WERI-Rb-1 (cell line): Measurements from ENCODE around the gene ANKRD30A.
"Not testable (repeated sequence)": the region's sequence is repeated elsewhere in the genome, so short reads cannot be mapped to it uniquely, and the experiment has no call there.

Experiments
- DNase-seq: peaks from one replicate; pipeline ENCODE4 v3.0.0-alpha.2; 2020
- H3K27ac ChIP-seq: fragments of 250-450 bp; sonication (Bioruptor Pico); 2 replicates; pipeline ENCODE4 v1.5.1; 2020; ENCODE audit warnings: mild to moderate bottlenecking, moderate library complexity
- H3K27me3 ChIP-seq: fragments of 250-450 bp; sonication (Bioruptor Pico); 2 replicates; pipeline ENCODE4 v1.5.1; 2021; ENCODE audit warnings: mild to moderate bottlenecking, low read depth, moderate library complexity; ENCODE audit not compliant: insufficient read depth, severe bottlenecking
- H3K36me3 ChIP-seq: fragments of 250-450 bp; sonication (Bioruptor Pico); 2 replicates; pipeline ENCODE4 v1.5.1; 2020; ENCODE audit warnings: mild to moderate bottlenecking, moderate library complexity
- H3K4me3 ChIP-seq: 2 replicates; pipeline ENCODE4 v1.5.1; 2011; ENCODE audit warnings: low read depth, mild to moderate bottlenecking, control low read depth, low read length
- H3K9me3 ChIP-seq: fragments of 250-450 bp; sonication (Bioruptor Pico); 2 replicates; pipeline ENCODE4 v1.5.1; 2021; ENCODE audit warnings: mild to moderate bottlenecking, moderate library complexity; ENCODE audit not compliant: severe bottlenecking
- CTCF ChIP-seq: IDR thresholded peaks from 2 replicates; pipeline ENCODE4 v1.5.1; 2011; ENCODE audit warnings: low read depth, mild to moderate bottlenecking, control low read depth, inconsistent platforms, low read length

ANKRD30A gene

DNA sequence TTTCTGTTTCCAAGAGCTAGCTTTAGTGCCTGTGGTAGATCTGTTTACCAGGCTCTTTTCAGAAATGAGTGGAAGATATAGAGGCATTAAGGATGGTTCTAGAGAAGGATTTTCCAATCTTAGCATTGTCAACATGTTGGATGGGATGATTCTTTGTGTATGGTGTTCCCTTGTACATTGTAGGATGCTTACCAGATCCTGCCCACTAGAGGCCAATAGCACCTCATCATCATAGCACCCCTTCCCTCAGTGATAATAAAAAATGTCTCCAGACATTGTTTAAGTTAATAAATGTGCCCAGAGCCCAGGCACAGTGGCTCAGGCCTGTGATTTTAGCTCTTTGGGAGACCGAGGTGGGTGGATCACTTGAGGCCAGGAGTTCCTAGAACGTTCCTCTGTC lies 121.2 kb downstream of the ANKRD30A start:
- Histone ChIP-seq H3K4me3 (no peak overlapping the region), H3K27me3 (peaks cover 50% of the 10 kb centered on the region), H3K36me3 (no peaks in the 10 kb centered on the region), H3K9me3 (no peaks in the 10 kb centered on the region), H3K27ac (no peak overlapping the region)
- no peak for TF ChIP-seq CTCF
- DNase-seq: no peak

DNA sequence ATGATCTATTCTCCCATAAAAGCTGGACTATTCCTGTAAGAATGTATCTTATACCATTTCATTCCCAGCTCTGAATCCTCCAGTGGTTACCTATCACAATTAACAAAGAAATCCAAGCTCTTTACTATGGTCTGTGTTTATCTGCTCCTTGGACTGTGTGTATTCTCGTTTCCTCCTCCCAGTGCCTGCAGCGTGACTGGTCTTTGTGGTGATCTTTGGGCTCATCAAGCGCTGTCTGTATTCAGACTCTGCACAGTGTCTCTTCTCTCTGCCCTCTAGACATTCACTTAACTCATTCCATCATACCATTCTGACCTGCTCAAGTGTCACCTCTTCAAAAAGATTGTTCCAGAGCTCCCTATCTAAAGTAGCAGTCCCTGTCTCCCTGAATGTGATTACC lies 130.4 kb downstream of the ANKRD30A start:
- not testable (repeated sequence) for H3K9me3 ChIP-seq, DNase-seq, H3K27ac ChIP-seq, H3K36me3 ChIP-seq, H3K4me3 ChIP-seq
- H3K27me3 ChIP-seq: peaks cover 32% of the 10 kb centered on the region

- TF ChIP-seq CTCF: no peak
These were observed 137.9 kb downstream of the ANKRD30A start for GRCh38 chr10:37263304-37263703.

DNA sequence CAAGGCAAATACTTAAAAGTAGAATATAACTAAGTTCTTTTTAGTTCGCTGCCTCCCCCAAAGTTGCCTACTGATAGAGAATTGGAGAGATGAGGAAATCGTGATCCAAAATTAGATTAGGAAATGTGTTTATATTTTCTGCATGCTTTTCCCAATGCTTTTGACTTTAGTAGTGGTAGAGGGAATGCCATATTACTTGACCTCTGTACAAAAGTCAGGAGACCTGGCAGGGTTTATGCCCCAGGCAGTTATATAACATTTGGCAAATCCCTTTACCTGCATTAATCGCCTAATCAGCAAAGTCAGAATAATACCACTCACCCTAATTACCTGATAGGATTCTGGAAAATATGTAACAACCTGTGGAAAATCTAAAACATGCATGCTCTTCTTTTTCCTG lies 142.9 kb downstream of the ANKRD30A start:
- no peak overlapping the region for H3K4me3 ChIP-seq
- H3K36me3 ChIP-seq: no peaks in the 10 kb centered on the region
- H3K27ac ChIP-seq: no peak overlapping the region
- no peaks in the 10 kb centered on the region for H3K9me3 ChIP-seq
- no peak for DNase-seq
- peaks cover 44% of the 10 kb centered on the region for H3K27me3 ChIP-seq
- TF ChIP-seq CTCF: no peak

More at GRCh38 chr10:37263304-37263703, 137.9 kb downstream of the ANKRD30A start:
- Histone ChIP-seq H3K27me3 (peaks cover 33% of the 10 kb centered on the region), H3K36me3 (no peaks in the 10 kb centered on the region), H3K9me3 (no peaks in the 10 kb centered on the region), H3K4me3 (no peak overlapping the region), H3K27ac (no peak overlapping the region)
- DNase-seq: no peak

GRCh38 chr10:37269554-37270256 lies 144.3 kb downstream of the ANKRD30A start:
- H3K36me3 ChIP-seq: no peaks in the 10 kb centered on the region
- DNase-seq: no peak
- H3K4me3 ChIP-seq: no peak overlapping the region
- no peak overlapping the region for H3K27ac ChIP-seq
- H3K9me3 ChIP-seq: no peaks in the 10 kb centered on the region
- H3K27me3 ChIP-seq: peaks cover 46% of the 10 kb centered on the region
- TF ChIP-seq CTCF: no peak

GRCh38 chr10:37275216-37275777 lies 149.9 kb downstream of the ANKRD30A start:
- Histone ChIP-seq H3K27me3 (peaks cover 23% of the 10 kb centered on the region), H3K27ac (no peak overlapping the region), H3K4me3 (no peak overlapping the region), H3K36me3 (no peaks in the 10 kb centered on the region), H3K9me3 (peaks cover 8% of the 10 kb centered on the region)
- TF ChIP-seq CTCF: no peak
- no peak for DNase-seq
